Tracheal epithelial cell (primary cell): ENCODE data around the gene DDRGK1. TPM values are rescaled to one million over a fixed set of nuclear protein-coding genes. Genes with fewer than 3 reads are reported as not detected.

ENCODE experiments used
- total RNA-seq: library from RNA; depleted of rRNA; stranded (reverse); fragments of >200 nt; gene quantifications from 2 replicates; pipeline ENCODE4 v1.2.1, GENCODE V29; 2014

The DDRGK1 gene
- total RNA-seq, result 32.8 and 41.4 TPM in 2 replicates

DNA sequence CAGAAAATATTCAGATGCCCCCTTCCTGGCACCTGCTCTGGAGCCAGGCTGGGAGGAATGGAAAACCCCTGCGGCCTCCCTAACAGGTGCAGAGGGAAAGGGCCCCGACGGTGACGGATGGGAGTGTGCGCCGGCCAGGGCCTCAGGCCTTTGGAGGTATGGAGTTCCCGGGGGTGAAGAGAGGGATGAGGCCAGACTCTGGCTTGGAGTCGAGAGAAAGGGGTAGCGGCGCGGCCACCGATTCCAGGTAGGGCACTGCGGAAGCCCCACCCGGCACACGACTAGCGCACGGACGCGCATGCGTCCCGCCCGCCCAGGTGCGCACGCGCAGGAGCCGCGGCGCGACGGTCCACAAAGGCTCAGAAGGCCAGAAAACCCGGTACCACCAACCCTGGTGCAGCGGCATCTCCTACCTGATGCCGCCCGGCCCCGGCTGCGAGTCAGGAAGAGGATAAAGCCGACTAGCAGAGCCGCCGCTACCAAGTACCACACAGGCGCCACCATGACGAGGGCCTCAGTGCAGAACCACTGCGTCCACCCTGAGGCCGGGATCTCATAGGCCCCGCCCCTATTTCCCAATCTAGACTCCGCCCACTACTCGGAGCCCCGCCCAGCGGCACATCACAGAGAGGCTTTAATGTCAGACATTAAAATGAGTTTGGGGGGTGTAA, at the start of gene DDRGK1:
TSS of gene DDRGK1 (minus strand) at position 559 of the 671 bp plus-strand sequence. CDS start at position 504, 55 bp downstream.

DNA sequence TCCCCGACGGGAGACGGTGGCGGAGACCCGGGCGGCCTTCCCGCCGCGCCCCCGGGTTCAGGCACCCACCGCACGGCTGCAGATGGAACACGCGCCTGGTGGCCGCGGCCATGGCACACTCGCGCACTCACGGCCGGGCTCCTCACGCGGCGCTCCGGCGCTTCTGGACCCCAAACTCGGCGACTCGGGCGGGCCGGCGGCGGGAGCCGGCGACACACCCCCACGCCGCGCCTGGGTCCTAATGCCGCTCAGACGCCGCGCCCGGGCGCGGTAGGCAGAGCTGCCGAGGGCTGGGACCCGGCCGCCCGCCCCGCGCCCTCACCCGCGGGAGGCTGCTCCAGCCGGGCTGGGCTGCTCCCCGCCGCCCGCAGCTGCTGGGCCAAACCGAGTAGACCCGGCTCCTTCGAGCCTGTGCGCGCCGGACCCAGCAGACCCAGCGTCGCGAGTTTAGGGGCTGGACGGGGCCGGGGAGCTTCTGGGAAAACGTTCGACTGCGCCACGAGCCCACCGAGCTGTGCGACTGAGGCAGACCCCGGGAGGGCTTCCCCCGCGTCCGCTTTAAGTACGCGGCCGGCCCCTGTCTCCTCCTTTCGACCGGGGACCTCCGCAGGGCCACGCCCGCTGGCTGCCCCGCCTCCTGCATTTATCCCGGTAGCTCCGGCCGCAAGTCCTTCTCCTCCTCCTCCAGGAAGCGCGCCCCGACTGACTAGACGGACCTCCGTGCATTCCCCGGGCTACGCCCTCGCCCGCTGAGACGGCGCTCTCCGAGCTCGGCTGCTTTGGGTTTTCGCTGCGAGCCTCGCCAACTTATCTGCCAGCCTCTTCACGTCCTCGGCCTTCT, 34.8 kb upstream of the DDRGK1 start, which contains the start of gene SLC4A11:
TSS of gene SLC4A11 (minus strand) at position 165 of the 841 bp plus-strand sequence. CDS start at position 112, 53 bp downstream.

DNA sequence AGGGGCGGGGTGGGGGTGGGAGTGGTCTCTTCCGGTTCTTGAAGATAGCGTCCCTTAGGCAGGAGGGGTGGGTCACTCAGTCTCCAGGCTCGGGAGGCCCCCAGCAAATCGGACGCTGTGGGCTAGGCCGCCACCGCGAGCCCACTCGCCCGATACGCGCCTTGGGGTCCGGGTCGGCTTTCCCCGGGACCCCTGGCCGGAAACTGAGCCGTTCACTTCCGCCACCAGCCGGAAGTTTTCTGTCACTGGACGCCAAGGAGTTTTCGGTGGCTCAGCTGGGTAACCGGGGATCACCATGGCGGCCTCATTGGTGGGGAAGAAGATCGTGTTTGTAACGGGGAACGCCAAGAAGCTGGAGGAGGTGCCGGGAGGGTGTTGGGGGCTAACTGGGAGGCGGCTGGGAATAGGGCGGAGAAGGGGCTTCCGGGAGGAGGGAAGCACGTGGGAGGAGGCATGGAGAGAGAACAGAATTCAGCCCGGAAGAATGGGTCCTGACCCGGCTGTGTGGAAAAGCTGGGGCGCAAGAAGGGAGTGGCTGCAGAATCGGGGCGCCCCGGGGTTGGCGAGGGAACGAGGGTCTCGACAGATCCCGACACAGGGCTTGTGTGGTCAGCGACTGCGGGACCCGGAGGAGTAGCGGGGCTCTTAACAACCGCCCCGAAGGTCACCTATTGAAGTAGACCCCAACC, 4.9 kb upstream of the DDRGK1 start, which contains the start of gene ITPA:
TSS of gene ITPA (plus strand) at position 242 of the 689 bp plus-strand sequence. CDS start at position 296, 54 bp downstream.

DNA sequence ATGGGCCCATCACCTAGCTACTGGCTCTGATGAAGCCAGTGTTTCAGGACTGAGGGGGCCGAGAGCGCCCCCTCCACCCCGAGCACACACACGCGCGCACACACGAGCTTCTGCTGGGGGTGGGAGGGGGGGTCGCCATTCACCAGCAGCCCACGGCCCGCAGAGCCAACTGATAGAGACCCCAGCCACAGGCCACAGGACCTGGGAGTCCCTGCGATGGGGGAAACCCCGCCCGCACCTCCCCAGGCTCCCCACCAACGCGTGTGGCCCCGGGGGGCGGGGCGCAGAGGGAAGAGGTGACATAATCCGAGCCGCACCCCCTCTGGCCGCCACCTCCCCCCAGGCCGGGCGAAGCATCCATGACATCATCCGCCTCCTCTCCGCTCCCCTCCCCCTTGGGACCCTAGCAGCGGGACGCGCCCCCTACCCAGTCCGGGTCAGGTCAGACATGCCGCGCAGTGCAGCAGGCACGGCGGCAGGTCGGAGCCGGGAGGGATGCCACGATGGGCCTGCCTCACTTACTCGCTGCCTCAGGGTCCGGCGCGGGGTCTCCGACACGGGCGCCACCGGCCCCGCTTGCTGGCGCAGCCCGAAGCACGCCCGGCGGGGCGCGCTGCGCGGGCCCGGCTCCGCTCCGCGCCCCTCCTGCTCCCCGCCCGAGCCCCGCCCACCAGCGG, 31.4 kb downstream of the DDRGK1 start, which contains the start of gene LZTS3:
TSS of gene LZTS3 (minus strand) at position 617 of the 677 bp plus-strand sequence. CDS start 6,386 bp downstream, outside the sequence.

Other genes starting within 250 kb of the DDRGK1 start
- gene GNRH2, start 161.1 kb downstream of the DDRGK1 start, total RNA-seq, result not detected in 2 replicates
- gene MRPS26, start 158.6 kb downstream of the DDRGK1 start, total RNA-seq, result 69.5 and 77.8 TPM in 2 replicates
- not detected in 2 replicates for gene OXT, start 133.1 kb downstream of the DDRGK1 start, total RNA-seq
- not detected in 2 replicates for gene AVP, start 120.0 kb downstream of the DDRGK1 start, total RNA-seq
- gene FASTKD5, start 44.8 kb downstream of the DDRGK1 start, total RNA-seq, result 11.3 and 13.3 TPM in 2 replicates
- gene UBOX5, start 44.8 kb downstream of the DDRGK1 start, total RNA-seq, result 1.9 and 2.6 TPM in 2 replicates
- 8.5 and 14.9 TPM in 2 replicates for gene LZTS3, start 31.1 kb downstream of the DDRGK1 start, total RNA-seq
- 35.2 and 40.1 TPM in 2 replicates for gene ITPA, start 4.8 kb upstream of the DDRGK1 start, total RNA-seq
- 3.0 and 3.1 TPM in 2 replicates for gene SLC4A11, start 34.5 kb upstream of the DDRGK1 start, total RNA-seq
- 6.8 and 7.2 TPM in 2 replicates for gene DNAAF9, start 203.0 kb upstream of the DDRGK1 start, total RNA-seq